Skeletal muscle tissue (tissue), 4 donors: ENCODE results near the gene PRKCE. TPM values are rescaled to one million over a fixed set of nuclear protein-coding genes. Genes with fewer than 3 reads are reported as not detected.

Experiments
- H3K27ac ChIP-seq: one replicate; pipeline ENCODE4 v1.7.0; 2013; ENCODE audit warnings: mild to moderate bottlenecking, low read depth, low read length, inconsistent platforms
- H3K27me3 ChIP-seq, 3 donors: one replicate each; pipeline ENCODE4 v1.7.0; 2013; ENCODE audit warnings: low read length in 3 of 3; ENCODE audit not compliant: control insufficient read depth in 3 of 3, insufficient read depth in 3 of 3
- H3K36me3 ChIP-seq, 3 donors: one replicate each; pipeline ENCODE4 v1.7.0; 2013; ENCODE audit warnings: low read length in 3 of 3; ENCODE audit not compliant: control insufficient read depth in 3 of 3, insufficient read depth in 3 of 3
- H3K4me1 ChIP-seq, 3 donors: one replicate each; pipeline ENCODE4 v1.7.0; 2013; ENCODE audit warnings: low read length in 3 of 3, mild to moderate bottlenecking in 3 of 3; ENCODE audit not compliant: control insufficient read depth in 3 of 3, insufficient read depth in 3 of 3
- H3K4me3 ChIP-seq, 3 donors: one replicate each; pipeline ENCODE4 v1.7.0; 2013; ENCODE audit warnings: low read length in 3 of 3
- H3K9ac ChIP-seq, 3 donors: one replicate each; pipeline ENCODE4 v1.7.0; 2013; ENCODE audit warnings: low read length in 3 of 3, mild to moderate bottlenecking in 3 of 3, moderate library complexity in 2 of 3, low read depth in 1 of 3
- H3K9me3 ChIP-seq, 3 donors: one replicate each; pipeline ENCODE4 v1.7.0; 2013; ENCODE audit warnings: low read length in 3 of 3; ENCODE audit not compliant: control insufficient read depth in 3 of 3
- total RNA-seq: library from RNA; depleted of rRNA; stranded (reverse); fragments of >200 nt; gene quantifications from one replicate; pipeline ENCODE4 v1.2.3, GENCODE V29; 2014
- donor health status: Osteomylitis.

PRKCE gene
- total RNA-seq, 1 donor from 2014 or later, result 9.4 TPM

GRCh38 chr2:46231721-46232120 is 580.2 kb downstream of the PRKCE start:
- no peaks in the 10 kb centered on the region for H3K36me3 ChIP-seq
- H3K4me1 ChIP-seq, result peaks cover 5 to 15% (median 14%) of the 10 kb centered on the region in 3 donors
- no peaks in the 10 kb centered on the region for H3K27me3 ChIP-seq
- no peaks in the 10 kb centered on the region for H3K9me3 ChIP-seq
- no peak overlapping the region for H3K4me3 ChIP-seq
- H3K9ac ChIP-seq, result no peak overlapping the region
- no peak overlapping the region for H3K27ac ChIP-seq

DNA sequence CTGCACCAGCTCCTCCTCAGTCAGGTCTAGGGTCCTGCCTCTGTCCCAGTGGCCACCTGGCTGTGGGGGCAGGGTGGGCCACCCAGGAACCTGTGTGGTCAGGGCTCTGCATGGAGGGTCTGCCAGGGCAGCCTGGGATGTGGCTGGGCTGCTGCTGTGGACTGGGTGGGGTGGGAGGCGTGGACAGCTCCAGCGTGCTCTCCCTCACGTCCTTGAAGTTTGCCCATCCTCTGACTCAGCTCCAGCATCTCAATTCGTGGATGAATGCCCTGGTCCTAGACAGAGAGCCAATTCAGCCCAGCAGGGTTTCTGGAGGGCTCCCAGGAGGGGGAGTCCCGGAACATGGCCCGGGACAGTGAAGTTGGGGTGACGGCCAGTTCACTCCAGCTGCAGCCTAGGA is 581.4 kb downstream of the PRKCE start:
- Histone ChIP-seq H3K36me3 (no peaks in the 10 kb centered on the region), H3K4me1 (peaks cover 5 to 15% (median 14%) of the 10 kb centered on the region in 3 donors), H3K27me3 (no peaks in the 10 kb centered on the region), H3K27ac (no peak overlapping the region), H3K4me3 (no peak overlapping the region), H3K9ac (no peak overlapping the region), H3K9me3 (no peaks in the 10 kb centered on the region)

GRCh38 chr2:46236006-46236875 is 584.8 kb downstream of the PRKCE start:
- Histone ChIP-seq H3K4me1 (peaks cover 0 to 2% (median 0%) of the 10 kb centered on the region in 3 donors), H3K27me3 (no peaks in the 10 kb centered on the region), H3K9ac (no peak overlapping the region), H3K4me3 (no peak overlapping the region), H3K36me3 (no peaks in the 10 kb centered on the region), H3K9me3 (no peaks in the 10 kb centered on the region), H3K27ac (no peak overlapping the region)

- H3K36me3 ChIP-seq, result no peaks in the 10 kb centered on the region
- H3K9me3 ChIP-seq, result no peaks in the 10 kb centered on the region
These were observed 585.7 kb downstream of the PRKCE start for GRCh38 chr2:46236876-46237859.

More at GRCh38 chr2:46236876-46237859, 585.7 kb downstream of the PRKCE start:
- H3K4me1 ChIP-seq, result no peaks in the 10 kb centered on the region
- H3K27ac ChIP-seq, result no peak overlapping the region
- no peaks in the 10 kb centered on the region for H3K27me3 ChIP-seq
- H3K9ac ChIP-seq, result no peak overlapping the region
- H3K4me3 ChIP-seq, result no peak overlapping the region

Other genes starting within 250 kb of the PRKCE start
- 57.9 TPM for gene SRBD1, start 40.4 kb upstream of the PRKCE start, total RNA-seq